NOMO-1 (cell line): Measurements from ENCODE around the gene PRSS1.
A peak's percentile ranks its signal among the peaks of the same experiment; 100 is the strongest.
"Not testable (repeated sequence)": the region's sequence is repeated elsewhere in the genome, so short reads cannot be mapped to it uniquely, and the experiment has no call there.

Experiments used
- DNase-seq, 2 experiments: peaks; one replicate each; lab custom pipeline; 2025; ENCODE audit not compliant: unreplicated experiment in 2 of 2; lab: John Stamatoyannopoulos, UW

PRSS1 gene

GRCh38 chr7:142772673-142773072 lies 23.4 kb downstream of the PRSS1 start:
- DNase-seq, result no peak

- no peak for DNase-seq
Measured at GRCh38 chr7:142773230-142773629, 24.0 kb downstream of the PRSS1 start.

GRCh38 chr7:142773937-142774744 lies 24.9 kb downstream of the PRSS1 start:
- DNase-seq, result no peak

GRCh38 chr7:142774826-142775225 lies 25.6 kb downstream of the PRSS1 start:
- DNase-seq, result no peak

GRCh38 chr7:142775351-142776115 lies 26.3 kb downstream of the PRSS1 start:
- not testable (repeated sequence) for DNase-seq

- no peak for DNase-seq
Measured at GRCh38 chr7:142776206-142776844, 27.1 kb downstream of the PRSS1 start.

GRCh38 chr7:142776845-142777225 lies 27.6 kb downstream of the PRSS1 start:
- not testable (repeated sequence) for DNase-seq

- DNase-seq, result no peak
Measured at GRCh38 chr7:142777318-142777717, 28.0 kb downstream of the PRSS1 start.

- DNase-seq, result peak; percentile 64 to 74
Measured at GRCh38 chr7:142782922-142783900, 33.9 kb downstream of the PRSS1 start.

GRCh38 chr7:142784096-142784495 lies 34.8 kb downstream of the PRSS1 start:
- DNase-seq, result no peak

GRCh38 chr7:142784716-142785115 lies 35.4 kb downstream of the PRSS1 start:
- no peak for DNase-seq

GRCh38 chr7:142785841-142786250 lies 36.6 kb downstream of the PRSS1 start:
- DNase-seq, result no peak

- DNase-seq, result no peak
Measured at GRCh38 chr7:142787034-142787768, 37.9 kb downstream of the PRSS1 start.

GRCh38 chr7:142787783-142788182 lies 38.5 kb downstream of the PRSS1 start:
- no peak for DNase-seq

GRCh38 chr7:142788303-142789289 lies 39.3 kb downstream of the PRSS1 start:
- DNase-seq, result no peak

GRCh38 chr7:142789441-142789840 lies 40.2 kb downstream of the PRSS1 start:
- no peak for DNase-seq

GRCh38 chr7:142790056-142790455 lies 40.8 kb downstream of the PRSS1 start:
- DNase-seq, result no peak

GRCh38 chr7:142790555-142790954 lies 41.3 kb downstream of the PRSS1 start:
- DNase-seq, result no peak
